H1 (cell line): ENCODE results near the gene IRF7. TPM values are rescaled to one million over a fixed set of nuclear protein-coding genes. Genes with fewer than 3 reads are reported as not detected.

ENCODE experiments used
- CTCF ChIA-PET: fragments of 300-600 bp; sonication (Branson Sonifier 250); formaldehyde crosslinking; loops from one replicate; lab custom pipeline; 2021; ENCODE audit not compliant: partially characterized antibody; lab: Charles Lee
- POLR2A ChIA-PET: fragments of 300-600 bp; sonication (Branson Sonifier 250); formaldehyde crosslinking; loops from one replicate; lab custom pipeline; 2021; ENCODE audit warnings: inconsistent platforms; ENCODE audit not compliant: partially characterized antibody; lab: Charles Lee
- DNase-seq, 2 experiments: peaks; one replicate each; pipeline versions ENCODE4 v3.0.0 to v3.0.0-alpha.2; 2010 to 2022; ENCODE audit warnings: low spot score in 2 of 2, low read depth in 1 of 2, mixed read lengths in 1 of 2
- FAIRE-seq: peaks from 2 replicates; lab custom pipeline; 2011; peaks lifted over from hg19 to GRCh38; lab: Jason Lieb, UNC
- H2AFZ ChIP-seq: 2 replicates; pipeline ENCODE4 v1.8.1; 2012; ENCODE audit warnings: low read length, inconsistent platforms
- H2AK5ac ChIP-seq: 2 replicates; pipeline ENCODE4 v1.6.1; 2013; ENCODE audit warnings: low read depth, low read length
- H2BK120ac ChIP-seq: replicated peaks from 2 replicates; pipeline ENCODE3; 2013; ENCODE audit warnings: low read depth, low read length, inconsistent platforms
- H2BK12ac ChIP-seq: 2 replicates; pipeline ENCODE4 v1.6.1; 2013; ENCODE audit warnings: low read depth, low read length
- H2BK15ac ChIP-seq: 2 replicates; pipeline ENCODE4 v1.6.1; 2013; ENCODE audit warnings: low read length
- H2BK20ac ChIP-seq: 2 replicates; pipeline ENCODE4 v1.6.1; 2013; ENCODE audit warnings: low read length
- H2BK5ac ChIP-seq: 2 replicates; pipeline ENCODE4 v1.6.1; 2013; ENCODE audit warnings: low read depth, low read length
- H3K14ac ChIP-seq: 2 replicates; pipeline ENCODE4 v1.6.1; 2013; ENCODE audit warnings: inconsistent platforms; ENCODE audit not compliant: insufficient read length
- H3K18ac ChIP-seq: 2 replicates; pipeline ENCODE4 v1.6.1; 2013; ENCODE audit warnings: low read length; ENCODE audit errors: extremely low read depth
- H3K23ac ChIP-seq: 2 replicates; pipeline ENCODE4 v1.6.1; 2013; ENCODE audit warnings: inconsistent platforms; ENCODE audit not compliant: insufficient read length
- H3K23me2 ChIP-seq: 2 replicates; pipeline ENCODE4 v1.6.1; 2013; ENCODE audit warnings: low read depth, low read length
- H3K27ac ChIP-seq: 2 replicates; pipeline ENCODE4 v1.6.1; 2011; ENCODE audit warnings: low read depth, low read length, inconsistent platforms
- H3K27me3 ChIP-seq, 4 experiments: replicated peaks in 1 of 4; 1 replicate in 1 of 4; 2 replicates in 3 of 4; pipeline versions ENCODE4 v1.6.1 to v1.8.1; 2011 to 2013; ENCODE audit warnings: low read length in 3 of 4, mild to moderate bottlenecking in 3 of 4, inconsistent platforms in 2 of 4, mixed read lengths in 2 of 4, moderate library complexity in 1 of 4; ENCODE audit not compliant: control insufficient read depth in 3 of 4, insufficient read depth in 3 of 4; ENCODE audit errors: extremely low read depth in 1 of 4
- H3K36me3 ChIP-seq, 4 experiments: 2 replicates each; pipeline versions ENCODE4 v1.6.1 to v1.8.1; 2011 to 2013; ENCODE audit warnings: mild to moderate bottlenecking in 4 of 4, low read length in 3 of 4, moderate library complexity in 2 of 4, control low read depth in 1 of 4, inconsistent platforms in 1 of 4; ENCODE audit not compliant: insufficient read depth in 4 of 4, control insufficient read depth in 2 of 4
- H3K4ac ChIP-seq: replicated peaks from 2 replicates; pipeline ENCODE3; 2013; ENCODE audit warnings: low read length, low read depth, mixed read lengths, inconsistent platforms; ENCODE audit not compliant: insufficient read length
- H3K4me1 ChIP-seq, 4 experiments: replicated peaks in 1 of 4; 1 replicate in 1 of 4; 2 replicates in 3 of 4; pipeline versions ENCODE4 v1.6.1 to v1.8.1; 2011 to 2013; ENCODE audit warnings: low read length in 3 of 4, inconsistent platforms in 2 of 4, mixed read lengths in 1 of 4; ENCODE audit not compliant: insufficient read depth in 4 of 4, control insufficient read depth in 3 of 4
- H3K4me2 ChIP-seq, 2 experiments: 2 replicates each; pipeline versions ENCODE4 v1.6.1 to v1.8.1; 2011 to 2013; ENCODE audit warnings: low read depth in 2 of 2, low read length in 2 of 2, control low read depth in 1 of 2, inconsistent platforms in 1 of 2, mild to moderate bottlenecking in 1 of 2; ENCODE audit not compliant: insufficient read depth in 1 of 2
- H3K4me3 ChIP-seq, 4 experiments: fragments of 200-600, 300-600 bp in 1 of 4; sonication (generic), shearing (Covaris generic), sonication (Bioruptor Twin) in 1 of 4; 2 replicates each; pipeline versions ENCODE4 v1.5.1 to v1.8.1; 2011 to 2016; ENCODE audit warnings: low read length in 4 of 4, low read depth in 3 of 4, control low read depth in 2 of 4, inconsistent platforms in 2 of 4, mild to moderate bottlenecking in 2 of 4, mixed read lengths in 1 of 4, moderate library complexity in 1 of 4; ENCODE audit not compliant: insufficient read depth in 2 of 4; ENCODE audit errors: extremely low read depth in 1 of 4
- H3K56ac ChIP-seq: replicated peaks from 2 replicates; pipeline ENCODE3; 2013; ENCODE audit warnings: low read depth, mild to moderate bottlenecking, mixed read lengths, low read length, inconsistent platforms; ENCODE audit not compliant: insufficient read length
- H3K79me1 ChIP-seq: 2 replicates; pipeline ENCODE4 v1.6.1; 2013; ENCODE audit warnings: low read depth, low read length, control low read depth
- H3K79me2 ChIP-seq, 2 experiments: 2 replicates each; pipeline versions ENCODE4 v1.6.1 to v1.8.1; 2012 to 2013; ENCODE audit warnings: low read length in 2 of 2, mild to moderate bottlenecking in 2 of 2, inconsistent platforms in 1 of 2; ENCODE audit not compliant: insufficient read depth in 2 of 2, control insufficient read depth in 1 of 2
- H3K9ac ChIP-seq, 4 experiments: replicated peaks in 1 of 4; 1 replicate in 1 of 4; 2 replicates in 3 of 4; pipeline versions ENCODE4 v1.6.1 to v1.8.1; 2011 to 2013; ENCODE audit warnings: low read depth in 3 of 4, low read length in 3 of 4, control low read depth in 2 of 4, mild to moderate bottlenecking in 2 of 4, moderate library complexity in 2 of 4, inconsistent platforms in 1 of 4; ENCODE audit errors: extremely low read depth in 1 of 4
- H3K9me3 ChIP-seq, 2 experiments: 2 replicates each; pipeline versions ENCODE4 v1.6.1 to v1.8.1; 2012 to 2013; ENCODE audit warnings: mild to moderate bottlenecking in 2 of 2, moderate library complexity in 2 of 2, control low read depth in 1 of 2, inconsistent platforms in 1 of 2, low read depth in 1 of 2, low read length in 1 of 2, mixed read lengths in 1 of 2; ENCODE audit not compliant: insufficient read depth in 2 of 2
- H4K20me1 ChIP-seq, 2 experiments: replicated peaks in 1 of 2; 2 replicates each; pipeline versions ENCODE3 to v1.8.1; 2011 to 2013; ENCODE audit warnings: inconsistent platforms in 2 of 2, low read length in 2 of 2, mild to moderate bottlenecking in 1 of 2; ENCODE audit not compliant: insufficient read depth in 2 of 2, control insufficient read depth in 1 of 2
- H4K5ac ChIP-seq: 2 replicates; pipeline ENCODE4 v1.6.1; 2013; ENCODE audit warnings: low read length, low read depth, mixed read lengths, inconsistent platforms; ENCODE audit not compliant: insufficient read length
- H4K8ac ChIP-seq: 2 replicates; pipeline ENCODE4 v1.8.0; 2013; ENCODE audit warnings: mild to moderate bottlenecking, moderate library complexity, low read length, inconsistent platforms; ENCODE audit not compliant: insufficient read depth; ENCODE audit errors: extremely low read depth
- H4K91ac ChIP-seq: replicated peaks from 2 replicates; pipeline ENCODE3; 2013; ENCODE audit warnings: low read length, mixed read lengths, inconsistent platforms; ENCODE audit not compliant: insufficient read length
- ATF2 ChIP-seq: IDR thresholded peaks from 2 replicates; pipeline ENCODE4 v1.6.1; 2012; ENCODE audit warnings: low read length, inconsistent platforms
- CHD1 ChIP-seq: IDR thresholded peaks from 2 replicates; pipeline ENCODE4 v1.6.1; 2012; ENCODE audit warnings: low read depth, low read length, improper control_type of control experiment
- HDAC6 ChIP-seq: IDR thresholded peaks from one replicate; pipeline ENCODE4 v1.7.1; 2012; ENCODE audit warnings: low read depth, mild to moderate bottlenecking, inconsistent platforms, low read length, moderate library complexity
- KDM1A ChIP-seq: fragments of 200-600, 300-600 bp; sonication (generic); IDR thresholded peaks from 2 replicates; pipeline ENCODE4 v1.7.1; 2016; ENCODE audit warnings: mild to moderate bottlenecking, low read length, borderline replicate concordance
- POLR2A ChIP-seq, 2 experiments: IDR thresholded peaks; 1 replicate in 1 of 2; 2 replicates in 1 of 2; pipeline ENCODE4 v1.6.1; 2011; ENCODE audit warnings: low read depth in 2 of 2, low read length in 2 of 2, mild to moderate bottlenecking in 2 of 2; ENCODE audit errors: control extremely low read depth in 1 of 2
- RAD21 ChIP-seq, 2 experiments: IDR thresholded peaks in 1 of 2; conservative IDR thresholded peaks in 1 of 2; 2 replicates each; pipeline ENCODE4 v1.6.1; 2011; ENCODE audit warnings: low read depth in 2 of 2, low read length in 2 of 2, improper control_type of control experiment in 1 of 2, inconsistent platforms in 1 of 2, mild to moderate bottlenecking in 1 of 2, moderate library complexity in 1 of 2
- SAP30 ChIP-seq: fragments of 300-600 bp; sonication (generic); IDR thresholded peaks from 2 replicates; pipeline ENCODE4 v1.7.1; 2012; ENCODE audit warnings: low read length, moderate library complexity, mild to moderate bottlenecking, inconsistent platforms; ENCODE audit not compliant: insufficient read depth, insufficient replicate concordance
- TEAD4 ChIP-seq: IDR thresholded peaks from 2 replicates; pipeline ENCODE4 v1.6.1; 2012; ENCODE audit warnings: low read depth, low read length, inconsistent platforms, mixed read lengths
- ZNF274 ChIP-seq: IDR thresholded peaks from 2 replicates; pipeline ENCODE4 v1.7.0; 2012; ENCODE audit warnings: low read length, borderline replicate concordance; ENCODE audit errors: extremely low read depth
- WGBS, 2 experiments: shearing (Covaris generic) in 1 of 2; methylation state at CpG; one replicate each; pipeline versions ENCODE4 v1.1.6 to v1.1.7; 2013 to 2015; ENCODE audit warnings: low lambda C conversion rate in 2 of 2, mixed read lengths in 2 of 2, inconsistent platforms in 1 of 2, low coverage in 1 of 2, missing lambda C conversion rate in 1 of 2; ENCODE audit not compliant: insufficient replicate concordance in 2 of 2, insufficient coverage in 1 of 2, insufficient read length in 1 of 2; ENCODE audit errors: extremely low coverage in 1 of 2, missing lambda C conversion rate in 1 of 2; 5-methylcytosine and 5-hydroxymethylcytosine counted together
- polyA plus RNA-seq, 7 experiments: library from polyadenylated mRNA; depleted of rRNA in 3 of 7; stranded (reverse) in 5 of 7; unstranded in 2 of 7; fragments of >200 nt in 5 of 7; fragments of 200-250 nt in 2 of 7; gene quantifications; 1 replicate in 5 of 7; 2 replicates in 1 of 7; 4 replicates in 1 of 7; pipeline versions ENCODE4 v1.2.1 to v1.2.3, GENCODE V29; 2011 to 2013; ENCODE audit warnings: missing spikeins in 2 of 7, mixed read lengths in 2 of 7
- total RNA-seq: library from RNA; stranded (reverse); fragmentation: NEBNext Ultra II Directional; extraction: Animal tissue kit (Norgen Biotek cat#: 25700); gene quantifications from 2 replicates; pipeline ENCODE4 v1.2.1, GENCODE V29; 2021

The IRF7 gene
- total and polyA plus RNA-seq, 2 of the 8 experiments (the other 6 are each of a cell fraction or from before 2014, with no cell fraction given): 9.1 to 9.6 TPM

- H3K23me2 ChIP-seq: peaks cover 3% of the 10 kb centered on the region; the same call in 1 of the 2 replicates
- H3K14ac ChIP-seq: no peak overlapping the region
- H3K27ac ChIP-seq: no peak overlapping the region
- H3K79me2 ChIP-seq: no peaks in the 10 kb centered on the region
- ChIA-PET CTCF (interaction anchor here (0.9 kb wide), 1 partner anchor 10 kb away, joined by 4 read pairs; no protein-coding TSS in a partner anchor), POLR2A (interaction anchor here (1.2 to 1.5 kb wide), 5 partner anchors 10 to 59 kb away, joined by 3 to 8 read pairs (median 5); partner anchors contain the start of gene SCT)
- H2BK5ac ChIP-seq: no peak overlapping the region
- H2BK20ac ChIP-seq: no peak overlapping the region
- peak overlapping the region in 1 of 2 experiments; percentile 44; a peak in 2 of 4 replicates for H3K4me2 ChIP-seq
- no peak overlapping the region for H3K23ac ChIP-seq
- no peak overlapping the region for H3K4ac ChIP-seq
- no peak overlapping the region for H3K18ac ChIP-seq
- H2BK12ac ChIP-seq: no peak overlapping the region
- H3K4me1 ChIP-seq: peaks cover 0 to 15% (median 3%) of the 10 kb centered on the region in 4 experiments; a peak in 5 of 7 replicates
- H3K56ac ChIP-seq: no peak overlapping the region
- no peak overlapping the region for H4K91ac ChIP-seq
- H3K9ac ChIP-seq: no peak overlapping the region
- WGBS, 2 experiments: 88% methylated on average over 39 of the region's 39 CpGs; no CpG with 5 or more reads in 1 of the 2 experiments
- no peak overlapping the region for H2BK120ac ChIP-seq
- no peak overlapping the region for H2BK15ac ChIP-seq
- peak overlapping the region in 2 of 4 experiments; percentile 58 to 80; a peak in 4 of 8 replicates for H3K4me3 ChIP-seq
- DNase-seq: peak in 1 of 2 experiments; percentile 45
- H3K9me3 ChIP-seq: no peaks in the 10 kb centered on the region
- no peak overlapping the region for H2AK5ac ChIP-seq
- no peaks in the 10 kb centered on the region for H3K27me3 ChIP-seq
- peaks cover 3 to 15% (median 8%) of the 10 kb centered on the region in 4 experiments; a peak in 5 of 8 replicates for H3K36me3 ChIP-seq
- no peak overlapping the region for H4K8ac ChIP-seq
- no peak overlapping the region for H2AFZ ChIP-seq
- H3K79me1 ChIP-seq: peaks cover 3% of the 10 kb centered on the region
- no peak for FAIRE-seq
- TF ChIP-seq TEAD4: no peak
- no peak for TF ChIP-seq CHD1
- TF ChIP-seq KDM1A: no peak
- no peak for TF ChIP-seq ATF2
- no peak for TF ChIP-seq HDAC6
- no peak for TF ChIP-seq POLR2A (IDR thresholded peaks at IDR 0.05; ENCODE audit: control extremely low read depth in 1 of 2, low read depth in 2 of 2, low read length in 2 of 2)
- TF ChIP-seq SAP30: no peak
- no peak for TF ChIP-seq ZNF274
- no peak for TF ChIP-seq RAD21 (IDR thresholded peaks at IDR 0.05 in 1 of 2, conservative IDR thresholded peaks at IDR 0.05 in 1 of 2; ENCODE audit: low read depth in 2 of 2, low read length in 2 of 2)
- TF ChIP-seq, all 59 proteins: peak for 0
- Histone ChIP-seq H4K5ac (no peak overlapping the region), H4K20me1 (peaks cover 17 to 23% of the 10 kb centered on the region in 2 experiments)
Observed at GRCh38 chr11:616320-617198, 809 bp upstream of the IRF7 start.
